Type B pancreatic cell (in vitro differentiated cells): ENCODE results near the gene PRKD1. TPM values are rescaled to one million over a fixed set of nuclear protein-coding genes. Genes with fewer than 3 reads are reported as not detected.

Experiments
- DNase-seq: peaks from one replicate; pipeline ENCODE4 v3.0.0; 2021; ENCODE audit warnings: mixed read lengths; ENCODE audit not compliant: unreplicated experiment; ENCODE audit errors: extremely low spot score
- H3K27ac Mint-ChIP-seq: 2 replicates; pipeline ENCODE4 v1.8.0; 2021; ENCODE audit warnings: mild to moderate bottlenecking, mixed read lengths
- H3K27me3 Mint-ChIP-seq: 2 replicates; pipeline ENCODE4 v1.8.0; 2021; ENCODE audit warnings: mixed read lengths
- H3K36me3 Mint-ChIP-seq: 2 replicates; pipeline ENCODE4 v1.8.0; 2021; ENCODE audit warnings: mixed read lengths
- H3K4me1 Mint-ChIP-seq: one replicate; pipeline ENCODE4 v1.8.0; 2021; ENCODE audit warnings: mixed read lengths; ENCODE audit not compliant: unreplicated experiment
- H3K4me3 Mint-ChIP-seq: 2 replicates; pipeline ENCODE4 v1.8.0; 2021; ENCODE audit warnings: mild to moderate bottlenecking, mixed read lengths
- H3K9me3 Mint-ChIP-seq: 2 replicates; pipeline ENCODE4 v1.8.0; 2021; ENCODE audit warnings: mixed read lengths
- CTCF ChIP-seq: fragments of 200-600 bp; sonication (generic); conservative IDR thresholded peaks from 2 replicates; pipeline ENCODE4 v1.5.0; 2021; ENCODE audit warnings: antibody characterized with exemption, mild to moderate bottlenecking
- total RNA-seq: library from RNA; stranded (reverse); gene quantifications from 2 replicates; pipeline ENCODE4 v1.2.1, GENCODE V29; 2021; ENCODE audit warnings: low replicate concordance

The PRKD1 gene
- total RNA-seq, 1 donor from 2014 or later: 16.3 TPM

GRCh38 chr14:29687866-29688265 lies 239.8 kb downstream of the PRKD1 start:
- TF ChIP-seq CTCF: no peak
- Mint-ChIP-seq H3K27ac (no peak overlapping the region), H3K4me1 (peaks cover 3% of the 10 kb centered on the region), H3K36me3 (no peaks in the 10 kb centered on the region), H3K9me3 (peaks cover 8% of the 10 kb centered on the region), H3K27me3 (no peaks in the 10 kb centered on the region), H3K4me3 (no peak overlapping the region)
- no peak for DNase-seq

GRCh38 chr14:29687071-29687765 lies 240.4 kb downstream of the PRKD1 start:
- Mint-ChIP-seq H3K4me1 (peaks cover 3% of the 10 kb centered on the region), H3K4me3 (no peak overlapping the region), H3K27me3 (no peaks in the 10 kb centered on the region), H3K9me3 (peaks cover 8% of the 10 kb centered on the region), H3K27ac (no peak overlapping the region), H3K36me3 (no peaks in the 10 kb centered on the region)
- TF ChIP-seq CTCF: no peak
- no peak for DNase-seq

GRCh38 chr14:29684926-29685325 lies 242.7 kb downstream of the PRKD1 start:
- Mint-ChIP-seq H3K4me1 (peaks cover 3% of the 10 kb centered on the region), H3K4me3 (no peak overlapping the region), H3K9me3 (peaks cover 4% of the 10 kb centered on the region), H3K27me3 (no peaks in the 10 kb centered on the region), H3K36me3 (no peaks in the 10 kb centered on the region), H3K27ac (no peak overlapping the region)
- DNase-seq: no peak
- no peak for TF ChIP-seq CTCF

- H3K36me3 Mint-ChIP-seq: no peaks in the 10 kb centered on the region
- no peak for TF ChIP-seq CTCF
- no peaks in the 10 kb centered on the region for H3K27me3 Mint-ChIP-seq
- H3K4me1 Mint-ChIP-seq: peaks cover 3% of the 10 kb centered on the region
- no peak overlapping the region for H3K4me3 Mint-ChIP-seq
- no peak overlapping the region for H3K27ac Mint-ChIP-seq
- peaks cover 4% of the 10 kb centered on the region for H3K9me3 Mint-ChIP-seq
- DNase-seq: no peak
These were observed 244.9 kb downstream of the PRKD1 start for GRCh38 chr14:29682789-29683188.

GRCh38 chr14:29681316-29681715 lies 246.3 kb downstream of the PRKD1 start:
- no peak overlapping the region for H3K27ac Mint-ChIP-seq
- no peaks in the 10 kb centered on the region for H3K27me3 Mint-ChIP-seq
- TF ChIP-seq CTCF: no peak
- H3K4me1 Mint-ChIP-seq: no peaks in the 10 kb centered on the region
- H3K4me3 Mint-ChIP-seq: no peak overlapping the region
- no peaks in the 10 kb centered on the region for H3K36me3 Mint-ChIP-seq
- no peak for DNase-seq
- no peaks in the 10 kb centered on the region for H3K9me3 Mint-ChIP-seq
